SU-DHL-6 (cell line): Measurements from ENCODE around the gene GPR141.

ENCODE experiments used
- EZH2phosphoT487 ChIP-seq: fragments of 200-600 bp; sonication (generic), shearing (Covaris generic); conservative IDR thresholded peaks from 2 replicates; pipeline ENCODE4 v1.6.1; 2018; ENCODE audit warnings: mild to moderate bottlenecking, antibody characterized with exemption, low read length, moderate library complexity, mixed read lengths
- TF ChIP-seq, protein P1 (sequence below): fragments of 200-600 bp; sonication (generic); IDR thresholded peaks from one replicate; pipeline ENCODE4 v1.5.1; 2017; ENCODE audit warnings: antibody characterized with exemption, mild to moderate bottlenecking, low read length, moderate library complexity; ENCODE audit not compliant: insufficient read depth, poor library complexity, severe bottlenecking

DNA sequence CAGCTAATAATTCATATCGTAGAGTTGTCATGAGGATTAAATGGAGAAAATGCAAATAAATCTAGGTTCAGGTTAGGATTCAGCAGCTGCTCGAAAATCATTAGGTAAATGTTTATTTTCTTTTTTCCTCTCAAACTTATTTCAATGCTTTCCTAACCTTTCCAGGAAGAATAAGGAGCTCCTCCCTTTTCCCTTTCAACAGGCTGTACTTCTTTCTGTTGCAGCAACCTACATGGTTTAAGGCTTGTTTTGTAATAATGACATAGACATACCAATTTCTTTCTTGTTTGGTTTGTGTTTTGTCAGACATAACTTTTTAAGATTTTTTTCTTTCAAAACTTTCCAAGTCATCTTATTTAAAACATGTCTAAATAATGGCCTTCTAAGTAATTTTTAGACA lies 18.2 kb downstream of the GPR141 start:
- TF ChIP-seq, protein P1, sequence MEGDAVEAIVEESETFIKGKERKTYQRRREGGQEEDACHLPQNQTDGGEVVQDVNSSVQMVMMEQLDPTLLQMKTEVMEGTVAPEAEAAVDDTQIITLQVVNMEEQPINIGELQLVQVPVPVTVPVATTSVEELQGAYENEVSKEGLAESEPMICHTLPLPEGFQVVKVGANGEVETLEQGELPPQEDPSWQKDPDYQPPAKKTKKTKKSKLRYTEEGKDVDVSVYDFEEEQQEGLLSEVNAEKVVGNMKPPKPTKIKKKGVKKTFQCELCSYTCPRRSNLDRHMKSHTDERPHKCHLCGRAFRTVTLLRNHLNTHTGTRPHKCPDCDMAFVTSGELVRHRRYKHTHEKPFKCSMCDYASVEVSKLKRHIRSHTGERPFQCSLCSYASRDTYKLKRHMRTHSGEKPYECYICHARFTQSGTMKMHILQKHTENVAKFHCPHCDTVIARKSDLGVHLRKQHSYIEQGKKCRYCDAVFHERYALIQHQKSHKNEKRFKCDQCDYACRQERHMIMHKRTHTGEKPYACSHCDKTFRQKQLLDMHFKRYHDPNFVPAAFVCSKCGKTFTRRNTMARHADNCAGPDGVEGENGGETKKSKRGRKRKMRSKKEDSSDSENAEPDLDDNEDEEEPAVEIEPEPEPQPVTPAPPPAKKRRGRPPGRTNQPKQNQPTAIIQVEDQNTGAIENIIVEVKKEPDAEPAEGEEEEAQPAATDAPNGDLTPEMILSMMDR, result no peak
- no peak for TF ChIP-seq EZH2phosphoT487
